K562 (cell line): ENCODE data around the gene MT1A.

ENCODE experiments used
- CBX8 ChIP-seq: fragments of 200-600 bp; sonication (generic); IDR thresholded peaks from 2 replicates; pipeline ENCODE4 v1.6.1; 2012; ENCODE audit warnings: borderline replicate concordance, mixed run types, low read depth, mild to moderate bottlenecking, moderate library complexity, mixed read lengths, low read length, control low read depth, inconsistent platforms; ENCODE audit not compliant: poor library complexity, severe bottlenecking; ENCODE audit errors: extremely low read depth
- CTCF ChIP-seq, 3 experiments: IDR thresholded peaks in 2 of 3; conservative IDR thresholded peaks in 1 of 3; 2 replicates each; pipeline ENCODE4 v1.5.1; 2011 to 2012; ENCODE audit warnings: low read length in 3 of 3, mild to moderate bottlenecking in 3 of 3, control low read depth in 2 of 3, improper control_type of control experiment in 1 of 3, inconsistent platforms in 1 of 3, low read depth in 1 of 3, mixed read lengths in 1 of 3, moderate library complexity in 1 of 3; ENCODE audit not compliant: insufficient read depth in 2 of 3
- ELF2 ChIP-seq: fragments of 250-450 bp; sonication (Bioruptor Pico); IDR thresholded peaks from 2 replicates; pipeline ENCODE4 v1.5.0; 2021; ENCODE audit warnings: mild to moderate bottlenecking
- EP300 ChIP-seq: IDR thresholded peaks from 2 replicates; pipeline ENCODE4 v1.6.1; 2012; ENCODE audit warnings: low read length, improper control_type of control experiment
- HCFC1 ChIP-seq: IDR thresholded peaks from 2 replicates; pipeline ENCODE4 v1.6.1; 2012; ENCODE audit warnings: low read depth, low read length, improper control_type of control experiment
- HINFP ChIP-seq: fragments of 450-650 bp; conservative IDR thresholded peaks from 2 replicates; pipeline ENCODE4 v1.6.1; 2016; ENCODE audit warnings: missing genetic modification characterization, low read depth, mild to moderate bottlenecking, control low read depth, missing compliant biosample characterization
- HNRNPUL1 ChIP-seq: fragments of 200-400 bp; formaldehyde crosslinking; IDR thresholded peaks from 2 replicates; pipeline ENCODE4 v1.6.1; 2017; ENCODE audit warnings: low read length
- MNT ChIP-seq, 2 experiments: fragments of 450-650 bp; conservative IDR thresholded peaks; 2 replicates each; pipeline ENCODE4 v1.6.1; 2017; ENCODE audit warnings: mild to moderate bottlenecking in 2 of 2, moderate library complexity in 2 of 2
- MYBL2 ChIP-seq, 2 experiments: fragments of 450-650 bp in 1 of 2; sonication (generic) in 1 of 2; formaldehyde crosslinking in 1 of 2; IDR thresholded peaks; 2 replicates each; pipeline versions ENCODE4 v1.6.1 to v1.8.1; 2017 to 2022; ENCODE audit warnings: borderline replicate concordance in 1 of 2, inconsistent platforms in 1 of 2, low read depth in 1 of 2, mild to moderate bottlenecking in 1 of 2, missing genetic modification reagents in 1 of 2, moderate library complexity in 1 of 2
- RCOR1 ChIP-seq, 2 experiments: IDR thresholded peaks; 2 replicates each; pipeline ENCODE4 v1.6.1; 2012; ENCODE audit warnings: low read depth in 2 of 2, low read length in 2 of 2, borderline replicate concordance in 1 of 2, improper control_type of control experiment in 1 of 2
- TOE1 ChIP-seq, 2 experiments: fragments of 450-650 bp in 1 of 2; sonication (generic) in 1 of 2; formaldehyde crosslinking in 1 of 2; IDR thresholded peaks; 2 replicates each; pipeline versions ENCODE4 v1.7.1 to v1.8.0; 2016 to 2022; ENCODE audit warnings: borderline replicate concordance in 2 of 2, mild to moderate bottlenecking in 2 of 2, antibody characterized with exemption in 1 of 2, inconsistent platforms in 1 of 2, low read depth in 1 of 2, missing genetic modification reagents in 1 of 2, moderate library complexity in 1 of 2
- ZEB2 ChIP-seq: fragments of 450-650 bp; IDR thresholded peaks from 2 replicates; pipeline ENCODE4 v1.6.1; 2016
- ZNF175 ChIP-seq: fragments of 200-800 bp; sonication (Bioruptor generic); IDR thresholded peaks from 2 replicates; pipeline ENCODE4 v1.6.1; 2016; ENCODE audit warnings: low read depth, mild to moderate bottlenecking, missing genetic modification characterization, missing compliant biosample characterization
- ZNF24 ChIP-seq: fragments of 450-650 bp; IDR thresholded peaks from 2 replicates; pipeline ENCODE4 v1.6.1; 2016

GRCh38 chr16:56631197-56631596 is 7.3 kb upstream of the MT1A start:
- no peak for TF ChIP-seq HINFP
- TF ChIP-seq CTCF (IDR thresholded peaks at IDR 0.05 in 2 of 3, conservative IDR thresholded peaks at IDR 0.05 in 1 of 3; ENCODE audit: insufficient read depth in 2 of 3, low read depth in 1 of 3, low read length in 3 of 3) = no peak
- TF ChIP-seq HCFC1 = no peak
- TF ChIP-seq CBX8 = no peak
- no peak for TF ChIP-seq MNT (conservative IDR thresholded peaks at IDR 0.05)
- no peak for TF ChIP-seq ZNF175 (CRISPR knock-in tag)
- TF ChIP-seq MYBL2 (IDR thresholded peaks at IDR 0.05; ENCODE audit: low read depth) = no peak
- TF ChIP-seq MYBL2 (CRISPR knock-in tag; IDR thresholded peaks at IDR 0.05; ENCODE audit: borderline replicate concordance) = no peak
- no peak for TF ChIP-seq ZNF24
- no peak for TF ChIP-seq EP300
- TF ChIP-seq ELF2 (CRISPR knock-in tag) = no peak
- TF ChIP-seq RCOR1 (IDR thresholded peaks at IDR 0.05; ENCODE audit: borderline replicate concordance in 1 of 2, low read depth in 2 of 2, low read length in 2 of 2) = no peak
- no peak for TF ChIP-seq TOE1 (IDR thresholded peaks at IDR 0.05; ENCODE audit: borderline replicate concordance)
- TF ChIP-seq TOE1 (CRISPR knock-in tag; IDR thresholded peaks at IDR 0.05; ENCODE audit: borderline replicate concordance, low read depth) = no peak
- TF ChIP-seq ZEB2 = no peak
- no peak for TF ChIP-seq HNRNPUL1
